H9 (cell line): ENCODE measurements around the gene PLBD1. TPM values are rescaled to one million over a fixed set of nuclear protein-coding genes. Genes with fewer than 3 reads are reported as not detected.

Experiments used
- DNase-seq: peaks from one replicate; pipeline ENCODE4 v3.0.0-alpha.2; 2017
- H2AFZ ChIP-seq: one replicate; pipeline ENCODE4 v1.6.1; 2013; ENCODE audit warnings: mild to moderate bottlenecking, low read length, control low read depth, moderate library complexity
- H2AK5ac ChIP-seq: 2 replicates; pipeline ENCODE4 v1.6.1; 2013; ENCODE audit warnings: low read length, control low read depth, mixed read lengths; ENCODE audit not compliant: insufficient read length
- H2BK120ac ChIP-seq: one replicate; pipeline ENCODE4 v1.6.1; 2013; ENCODE audit warnings: low read depth, mild to moderate bottlenecking, low read length, control low read depth, inconsistent platforms; ENCODE audit not compliant: poor library complexity, severe bottlenecking
- H2BK12ac ChIP-seq: 2 replicates; pipeline ENCODE4 v1.6.1; 2013; ENCODE audit warnings: low read length, control low read depth, mixed read lengths, low read depth; ENCODE audit not compliant: insufficient read length
- H2BK15ac ChIP-seq: 2 replicates; pipeline ENCODE4 v1.6.1; 2013; ENCODE audit warnings: low read depth, low read length, control low read depth
- H2BK20ac ChIP-seq: one replicate; pipeline ENCODE4 v1.6.1; 2013; ENCODE audit warnings: low read depth, mild to moderate bottlenecking, low read length, control low read depth, inconsistent platforms; ENCODE audit not compliant: poor library complexity, severe bottlenecking
- H2BK5ac ChIP-seq: 2 replicates; pipeline ENCODE4 v1.6.1; 2013; ENCODE audit warnings: low read length, control low read depth, mixed read lengths; ENCODE audit not compliant: insufficient read length
- H3K14ac ChIP-seq: 2 replicates; pipeline ENCODE4 v1.6.1; 2013; ENCODE audit warnings: low read length, control low read depth; ENCODE audit not compliant: insufficient read depth
- H3K18ac ChIP-seq: 2 replicates; pipeline ENCODE4 v1.6.1; 2013; ENCODE audit warnings: low read depth, mild to moderate bottlenecking, mixed read lengths, low read length, control low read depth; ENCODE audit not compliant: insufficient read length
- H3K23ac ChIP-seq: 2 replicates; pipeline ENCODE4 v1.6.1; 2013; ENCODE audit warnings: low read length, control low read depth, mixed read lengths, low read depth; ENCODE audit not compliant: insufficient read length
- H3K23me2 ChIP-seq: 2 replicates; pipeline ENCODE4 v1.6.1; 2013; ENCODE audit warnings: low read depth, mild to moderate bottlenecking, mixed read lengths, low read length, control low read depth; ENCODE audit not compliant: insufficient read length, poor library complexity, severe bottlenecking
- H3K27ac ChIP-seq: 2 replicates; pipeline ENCODE4 v1.5.1; 2013; ENCODE audit warnings: low read length, control low read depth, mixed read lengths, low read depth; ENCODE audit not compliant: insufficient read length
- H3K27me3 ChIP-seq: 2 replicates; pipeline ENCODE4 v1.6.1; 2013; ENCODE audit warnings: low read length, control low read depth, inconsistent platforms; ENCODE audit not compliant: insufficient read depth
- H3K4ac ChIP-seq: 2 replicates; pipeline ENCODE4 v1.6.1; 2013; ENCODE audit warnings: low read depth, mild to moderate bottlenecking, control low read depth, inconsistent platforms, low read length, moderate library complexity
- H3K4me1 ChIP-seq: 2 replicates; pipeline ENCODE4 v1.6.1; 2013; ENCODE audit warnings: low read length, control low read depth, inconsistent platforms; ENCODE audit not compliant: insufficient read depth
- H3K4me2 ChIP-seq: 2 replicates; pipeline ENCODE4 v1.6.1; 2013; ENCODE audit warnings: low read length, control low read depth, mixed read lengths; ENCODE audit not compliant: insufficient read length, insufficient read depth
- H3K56ac ChIP-seq: 2 replicates; pipeline ENCODE4 v1.6.1; 2013; ENCODE audit warnings: low read depth, mild to moderate bottlenecking, mixed read lengths, low read length, control low read depth; ENCODE audit not compliant: insufficient read length
- H3K79me1 ChIP-seq: 2 replicates; pipeline ENCODE4 v1.6.1; 2013; ENCODE audit warnings: low read depth, mild to moderate bottlenecking, moderate library complexity, low read length, control low read depth, inconsistent platforms; ENCODE audit not compliant: insufficient read depth, poor library complexity, severe bottlenecking
- H3K79me2 ChIP-seq: 2 replicates; pipeline ENCODE4 v1.6.1; 2013; ENCODE audit warnings: low read length, control low read depth, inconsistent platforms; ENCODE audit not compliant: insufficient read depth
- H3K9ac ChIP-seq: 2 replicates; pipeline ENCODE4 v1.6.1; 2013; ENCODE audit warnings: low read length, control low read depth, mixed read lengths; ENCODE audit not compliant: insufficient read length; ENCODE audit errors: extremely low read depth
- H3K9me3 ChIP-seq: one replicate; pipeline ENCODE4 v1.6.1; 2013; ENCODE audit warnings: low read depth, low read length, inconsistent platforms; ENCODE audit not compliant: control insufficient read depth
- H3T11ph ChIP-seq: one replicate; pipeline ENCODE4 v1.6.1; 2013; ENCODE audit warnings: mild to moderate bottlenecking, low read length, control low read depth, inconsistent platforms
- H4K20me1 ChIP-seq: one replicate; pipeline ENCODE4 v1.6.1; 2013; ENCODE audit not compliant: control insufficient read depth, insufficient read length, insufficient read depth
- H4K5ac ChIP-seq: 2 replicates; pipeline ENCODE4 v1.6.1; 2013; ENCODE audit warnings: low read depth, mild to moderate bottlenecking, mixed read lengths, low read length, control low read depth; ENCODE audit not compliant: insufficient read length
- H4K8ac ChIP-seq: replicated peaks from 2 replicates; pipeline ENCODE4 v1.6.1; 2013; ENCODE audit warnings: low read length, control low read depth, mixed read lengths, low read depth; ENCODE audit not compliant: insufficient read length
- H4K91ac ChIP-seq: 2 replicates; pipeline ENCODE4 v1.6.1; 2013; ENCODE audit warnings: low read depth, mild to moderate bottlenecking, moderate library complexity, mixed read lengths, low read length, control low read depth; ENCODE audit not compliant: insufficient read length
- H3K27ac Mint-ChIP-seq, 3 experiments: 2 replicates in 2 of 3; 3 replicates in 1 of 3; pipeline ENCODE4 v1.8.0; 2020 to 2021; ENCODE audit warnings: mixed read lengths in 3 of 3, mild to moderate bottlenecking in 1 of 3, moderate library complexity in 1 of 3
- H3K27me3 Mint-ChIP-seq: 2 replicates; pipeline ENCODE4 v1.8.0; 2021; ENCODE audit warnings: low read depth, mild to moderate bottlenecking, moderate library complexity, mixed read lengths
- H3K36me3 Mint-ChIP-seq, 3 experiments: 2 replicates in 2 of 3; 3 replicates in 1 of 3; pipeline ENCODE4 v1.8.0; 2020 to 2021; ENCODE audit warnings: low read depth in 3 of 3, mixed read lengths in 3 of 3; ENCODE audit not compliant: insufficient read depth in 1 of 3
- H3K4me1 Mint-ChIP-seq, 2 experiments: 2 replicates each; pipeline ENCODE4 v1.8.0; 2020; ENCODE audit warnings: mixed read lengths in 2 of 2
- H3K4me3 Mint-ChIP-seq, 2 experiments: 2 replicates in 1 of 2; 3 replicates in 1 of 2; pipeline ENCODE4 v1.8.0; 2020 to 2021; ENCODE audit warnings: mild to moderate bottlenecking in 2 of 2, mixed read lengths in 2 of 2, moderate library complexity in 1 of 2
- H3K9me3 Mint-ChIP-seq, 2 experiments: 2 replicates in 1 of 2; 3 replicates in 1 of 2; pipeline ENCODE4 v1.8.0; 2020; ENCODE audit warnings: mild to moderate bottlenecking in 2 of 2, mixed read lengths in 2 of 2, moderate library complexity in 1 of 2
- WGBS: extraction: QIAGEN DNeasy Blood & Tissue Kit; methylation state at CpG from one replicate; pipeline ENCODE4 v1.1.7; 2013; ENCODE audit warnings: missing lambda C conversion rate, low lambda C conversion rate, mixed read lengths; ENCODE audit not compliant: insufficient read length; ENCODE audit errors: extremely low coverage; 5-methylcytosine and 5-hydroxymethylcytosine counted together
- total RNA-seq: library from RNA; stranded (reverse); gene quantifications from 2 replicates; pipeline ENCODE4 v1.2.1, GENCODE V29; 2021
- TF ChIP-seq, protein P1 (sequence below): fragments of 200-600 bp; sonication (generic); conservative IDR thresholded peaks from 3 replicates; pipeline ENCODE4 v1.8.0; 2021; ENCODE audit warnings: antibody characterized with exemption, mild to moderate bottlenecking

Gene PLBD1
- total RNA-seq, 1 experiment from 2014 or later = 15.5 TPM

DNA sequence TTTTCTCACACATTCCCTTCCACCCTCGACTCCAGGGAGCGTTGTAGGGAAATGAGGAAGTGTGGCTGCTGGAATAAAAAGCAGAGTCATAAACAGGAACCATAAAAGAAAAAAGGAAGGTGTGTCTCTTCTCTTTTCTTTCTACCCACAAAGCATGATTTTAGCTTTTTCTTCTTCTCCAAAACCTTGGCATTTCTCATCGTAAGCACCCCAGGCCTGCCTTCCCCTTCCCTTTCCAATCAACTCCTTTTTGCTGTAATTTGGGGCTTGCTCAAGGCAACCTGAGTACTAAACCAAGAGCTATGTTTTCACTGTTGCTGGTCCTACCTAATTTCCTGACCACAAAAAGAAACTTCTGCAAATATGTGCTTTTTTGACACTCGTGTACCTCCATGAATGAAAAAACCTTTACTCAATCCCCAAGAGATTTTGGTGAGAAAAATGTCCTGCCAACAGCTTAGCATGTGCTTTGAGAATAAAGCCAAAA, 9.2 kb downstream of the PLBD1 start:
- H2AFZ ChIP-seq = no peak overlapping the region
- no peak overlapping the region for H2BK5ac ChIP-seq
- no CpG with 5 or more reads among the region's 4 CpGs for WGBS
- Mint-ChIP-seq H3K9me3 (no peaks in the 10 kb centered on the region; a peak in 2 of 5 replicates), H3K36me3 (no peaks in the 10 kb centered on the region), H3K27me3 (no peaks in the 10 kb centered on the region), H3K4me1 (peaks cover 0 to 3% of the 10 kb centered on the region in 2 experiments; a peak in 1 of 4 replicates), H3K4me3 (no peak overlapping the region), H3K27ac (no peak overlapping the region; a peak in 1 of 7 replicates)
- H4K20me1 ChIP-seq = no peaks in the 10 kb centered on the region
- no peak overlapping the region for H2BK12ac ChIP-seq
- no peak for DNase-seq
- H3K4ac ChIP-seq = no peak overlapping the region
- no peak overlapping the region for H3K27ac ChIP-seq
- no peak overlapping the region for H3T11ph ChIP-seq
- H3K18ac ChIP-seq = no peak overlapping the region
- no peaks in the 10 kb centered on the region for H3K23me2 ChIP-seq
- no peak overlapping the region for H4K91ac ChIP-seq
- H4K8ac ChIP-seq = no peak overlapping the region
- H2BK15ac ChIP-seq = no peak overlapping the region
- H3K79me2 ChIP-seq = no peaks in the 10 kb centered on the region
- TF ChIP-seq, protein P1, sequence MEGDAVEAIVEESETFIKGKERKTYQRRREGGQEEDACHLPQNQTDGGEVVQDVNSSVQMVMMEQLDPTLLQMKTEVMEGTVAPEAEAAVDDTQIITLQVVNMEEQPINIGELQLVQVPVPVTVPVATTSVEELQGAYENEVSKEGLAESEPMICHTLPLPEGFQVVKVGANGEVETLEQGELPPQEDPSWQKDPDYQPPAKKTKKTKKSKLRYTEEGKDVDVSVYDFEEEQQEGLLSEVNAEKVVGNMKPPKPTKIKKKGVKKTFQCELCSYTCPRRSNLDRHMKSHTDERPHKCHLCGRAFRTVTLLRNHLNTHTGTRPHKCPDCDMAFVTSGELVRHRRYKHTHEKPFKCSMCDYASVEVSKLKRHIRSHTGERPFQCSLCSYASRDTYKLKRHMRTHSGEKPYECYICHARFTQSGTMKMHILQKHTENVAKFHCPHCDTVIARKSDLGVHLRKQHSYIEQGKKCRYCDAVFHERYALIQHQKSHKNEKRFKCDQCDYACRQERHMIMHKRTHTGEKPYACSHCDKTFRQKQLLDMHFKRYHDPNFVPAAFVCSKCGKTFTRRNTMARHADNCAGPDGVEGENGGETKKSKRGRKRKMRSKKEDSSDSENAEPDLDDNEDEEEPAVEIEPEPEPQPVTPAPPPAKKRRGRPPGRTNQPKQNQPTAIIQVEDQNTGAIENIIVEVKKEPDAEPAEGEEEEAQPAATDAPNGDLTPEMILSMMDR = no peak
- H2AK5ac ChIP-seq = no peak overlapping the region
- no peaks in the 10 kb centered on the region; the same call in 1 of the 2 replicates for H3K4me1 ChIP-seq
- no peak overlapping the region for H2BK20ac ChIP-seq
- no peaks in the 10 kb centered on the region for H3K27me3 ChIP-seq
- no peaks in the 10 kb centered on the region for H3K9me3 ChIP-seq
- H3K79me1 ChIP-seq = no peaks in the 10 kb centered on the region
- no peak overlapping the region for H3K9ac ChIP-seq
- H2BK120ac ChIP-seq = no peak overlapping the region
- no peak overlapping the region for H3K14ac ChIP-seq
- H4K5ac ChIP-seq = no peak overlapping the region
- H3K56ac ChIP-seq = no peak overlapping the region
- H3K23ac ChIP-seq = no peak overlapping the region
- H3K4me2 ChIP-seq = no peak overlapping the region
